Measurements from ENCODE around the gene TRIP12.
"Not testable (repeated sequence)": the region's sequence is repeated elsewhere in the genome, so short reads cannot be mapped to it uniquely, and the experiment has no call there.

The TRIP12 gene

DNA sequence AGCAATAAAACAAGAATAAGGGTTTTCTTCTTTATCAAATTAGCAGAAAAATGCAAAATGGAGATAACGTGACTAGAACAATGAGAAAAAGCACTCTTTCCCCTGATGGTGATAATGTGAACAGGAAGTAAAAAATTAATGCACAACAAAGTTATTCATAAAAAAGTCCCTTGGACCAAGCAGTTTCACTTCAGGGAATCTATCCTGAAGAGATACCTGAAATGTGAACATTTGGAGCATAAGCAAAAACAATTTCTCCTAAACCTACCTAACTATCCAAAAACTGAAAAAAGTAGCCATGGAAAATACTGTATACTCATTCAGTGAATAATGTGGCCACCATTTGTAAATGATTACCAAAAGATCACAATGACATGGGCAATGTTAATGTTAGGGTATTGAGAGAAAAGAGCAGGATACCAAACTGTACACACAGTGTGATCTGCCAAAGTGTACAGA lies 48.7 kb downstream of the TRIP12 start:
- no peak for DNase-seq

- DNase-seq = no peak
These were observed 50.7 kb downstream of the TRIP12 start for GRCh38 chr2:229870903-229871656.

- no peak for DNase-seq
These were observed 52.6 kb downstream of the TRIP12 start for GRCh38 chr2:229869226-229869625.

DNA sequence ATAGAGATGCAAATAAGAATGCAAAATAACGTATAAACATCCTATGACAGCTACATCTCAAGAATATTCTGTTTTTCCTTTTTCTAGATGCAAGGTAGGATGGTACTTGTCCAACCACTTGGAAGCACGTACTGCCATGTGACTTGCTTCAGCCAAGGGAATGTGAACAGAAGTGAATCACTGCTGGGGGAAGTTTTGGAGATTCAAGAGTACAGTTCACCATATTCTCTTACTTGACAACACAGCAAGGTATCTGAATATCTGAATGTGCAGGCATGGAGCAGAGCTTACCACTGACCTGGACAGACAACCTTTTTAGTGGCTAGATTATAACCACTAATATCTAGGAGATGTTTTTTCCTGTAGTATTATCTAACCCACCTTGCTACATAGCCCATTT lies 53.0 kb downstream of the TRIP12 start:
- DNase-seq = no peak

- DNase-seq = no peak
These were observed 56.8 kb downstream of the TRIP12 start for GRCh38 chr2:229865033-229865432.

DNA sequence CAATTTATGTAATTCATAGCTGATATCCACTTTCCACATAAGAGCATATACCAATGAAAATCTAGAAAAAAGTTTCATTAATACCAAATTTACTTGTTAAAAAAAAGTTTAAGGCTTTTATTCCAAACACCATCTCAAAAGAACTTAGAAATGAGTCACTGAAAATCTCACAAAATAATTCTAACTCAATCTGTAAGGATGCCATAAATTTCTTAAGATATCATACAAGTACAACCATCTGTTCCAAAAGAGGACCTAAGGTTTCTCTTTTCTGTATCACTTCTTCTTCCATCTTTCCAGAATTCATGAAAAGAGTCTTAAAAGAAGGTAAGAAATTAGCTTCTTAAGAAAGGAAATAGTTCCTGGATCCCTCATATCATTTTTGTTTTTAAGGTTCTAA lies 60.4 kb downstream of the TRIP12 start:
- no peak for DNase-seq

DNA sequence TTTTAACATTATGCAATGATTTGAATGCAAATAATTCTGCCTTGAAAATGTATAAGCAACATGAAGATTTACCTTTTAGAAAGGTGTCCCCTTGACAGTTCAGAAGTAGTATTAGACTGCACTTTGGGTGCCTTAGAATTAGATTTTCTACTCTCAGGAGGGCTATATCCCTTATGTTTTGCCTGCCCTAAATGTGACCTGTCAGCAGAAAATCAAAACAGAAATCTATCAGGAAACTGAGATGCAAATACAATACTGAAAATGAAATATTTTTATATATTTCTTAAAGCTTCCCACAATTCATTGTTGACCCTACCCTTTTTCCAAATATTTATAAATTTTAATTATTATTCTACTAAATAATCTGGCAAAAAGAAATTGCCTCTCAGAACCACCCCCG lies 61.5 kb downstream of the TRIP12 start:
- DNase-seq = no peak

- DNase-seq = no peak
These were observed 63.5 kb downstream of the TRIP12 start for GRCh38 chr2:229858351-229858750.

DNA sequence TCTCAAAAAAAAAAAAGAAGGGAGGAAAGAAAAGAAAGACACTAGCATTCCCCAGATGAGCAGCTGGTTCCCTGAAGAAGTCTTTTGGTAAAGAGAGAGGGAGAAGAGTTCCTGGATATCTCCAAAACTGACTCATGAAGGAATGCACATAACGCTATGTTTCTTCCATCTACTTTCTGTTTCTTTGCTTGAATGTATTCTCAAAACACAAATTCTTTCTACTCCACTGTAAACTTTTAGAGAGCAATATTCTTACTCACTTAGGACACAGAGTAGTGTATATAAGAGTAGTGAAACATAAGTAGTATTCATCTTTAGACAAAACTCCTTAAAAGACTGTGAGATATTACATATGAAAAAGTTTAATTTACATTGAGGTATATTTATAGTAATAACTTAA lies 64.2 kb downstream of the TRIP12 start:
- DNase-seq = no peak

DNA sequence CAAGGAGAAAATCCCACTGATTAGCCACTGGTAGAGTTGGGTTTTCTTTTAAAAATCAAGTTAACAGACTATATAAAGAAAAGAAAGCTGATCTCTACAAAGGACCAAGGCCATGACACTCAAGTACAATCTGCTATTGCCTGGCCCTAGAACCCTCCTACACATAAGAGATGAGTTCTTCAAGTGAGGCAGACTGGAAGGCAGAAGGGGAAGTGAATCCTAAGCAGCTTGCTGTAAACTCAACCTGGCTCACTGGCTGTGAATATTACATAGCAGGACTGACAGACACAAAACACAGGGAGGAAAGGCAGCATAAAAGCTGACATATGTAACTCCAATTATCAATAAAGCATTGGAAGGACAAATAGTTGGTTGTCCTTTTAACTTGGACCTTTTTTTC lies 65.4 kb downstream of the TRIP12 start:
- DNase-seq = no peak

DNA sequence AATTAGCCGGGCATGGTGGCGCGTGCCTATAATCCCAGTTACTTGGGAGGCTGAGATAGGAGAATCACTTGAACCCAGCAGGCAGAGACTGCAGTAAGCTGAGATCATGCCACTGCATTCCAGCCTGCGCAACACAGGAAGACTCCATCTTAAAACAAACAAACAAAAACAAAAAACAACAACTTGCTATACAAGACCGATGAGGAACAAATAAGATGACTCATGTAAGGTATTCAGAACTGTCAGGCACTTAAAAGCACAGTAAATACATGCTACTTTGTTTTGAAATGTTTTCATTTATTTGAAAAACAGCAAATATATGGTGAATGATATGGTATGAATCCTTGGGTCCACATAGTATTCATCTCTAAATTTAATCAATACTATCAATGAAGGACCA lies 66.7 kb downstream of the TRIP12 start:
- no peak for DNase-seq

DNA sequence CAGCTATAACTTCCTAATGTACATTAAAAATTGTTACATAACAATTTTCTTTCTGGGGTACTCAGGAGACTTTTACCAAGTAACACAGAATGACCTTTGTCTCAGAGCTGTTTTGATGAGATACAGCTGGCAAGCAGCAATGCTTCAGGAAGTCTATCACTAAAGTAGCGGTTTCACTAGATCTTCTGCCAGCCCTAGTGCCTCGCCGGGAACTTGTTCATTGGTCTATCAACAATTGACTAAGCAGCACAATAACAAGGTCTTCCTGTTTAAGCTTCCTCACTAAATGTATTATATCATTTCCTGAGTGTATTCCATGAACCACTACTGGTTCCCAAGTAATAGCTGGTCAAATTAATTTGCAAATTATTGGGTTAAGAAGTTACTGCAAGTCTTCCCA lies 69.2 kb downstream of the TRIP12 start:
- no peak for DNase-seq

- no peak for DNase-seq
These were observed 69.9 kb downstream of the TRIP12 start for GRCh38 chr2:229851870-229852269.

DNA sequence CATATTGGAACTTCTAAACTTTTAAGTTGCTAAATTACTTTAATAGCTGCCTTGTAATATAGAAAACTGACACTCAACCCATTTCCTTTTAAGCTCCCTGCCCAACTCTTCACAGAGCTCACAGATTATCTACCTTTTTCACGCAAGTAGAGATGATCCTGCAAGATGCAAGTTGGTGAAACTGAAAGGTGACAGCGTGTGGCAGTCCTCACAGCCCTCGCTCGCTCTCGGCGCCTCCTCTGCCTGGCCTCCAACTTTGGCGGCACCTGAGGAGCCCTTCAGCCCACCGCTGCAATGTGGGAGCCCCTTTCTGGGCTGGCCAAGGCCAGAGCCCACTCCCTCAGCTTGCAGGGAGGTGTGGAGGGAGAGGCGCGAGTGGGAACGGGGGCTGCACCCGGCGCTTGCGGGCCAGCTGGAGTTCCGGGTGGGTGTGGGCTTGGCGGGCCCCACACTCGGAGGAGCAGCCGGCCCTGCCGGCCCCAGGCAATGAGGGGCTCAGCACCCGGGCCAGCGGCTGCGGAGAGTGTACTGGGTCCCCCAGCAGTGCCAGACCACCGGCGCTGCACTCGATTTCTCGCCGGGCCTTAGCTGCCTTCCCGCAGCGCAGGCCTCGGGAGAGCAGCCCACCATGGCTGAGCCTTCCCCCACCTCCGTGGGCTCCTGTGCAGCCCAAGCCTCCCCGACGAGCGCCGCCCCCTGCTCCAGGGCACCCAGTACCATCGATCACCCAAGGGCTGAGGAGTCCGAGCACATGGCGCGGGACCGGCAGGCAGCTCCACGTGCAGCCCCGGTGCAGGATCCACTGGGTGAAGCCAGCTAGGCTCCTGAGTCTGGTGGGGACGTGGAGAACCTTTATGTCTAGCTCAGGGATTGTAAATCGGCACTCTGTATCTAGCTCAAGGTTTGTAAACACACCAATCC lies 71.2 kb downstream of the TRIP12 start:
- DNase-seq = not testable (repeated sequence)

DNA sequence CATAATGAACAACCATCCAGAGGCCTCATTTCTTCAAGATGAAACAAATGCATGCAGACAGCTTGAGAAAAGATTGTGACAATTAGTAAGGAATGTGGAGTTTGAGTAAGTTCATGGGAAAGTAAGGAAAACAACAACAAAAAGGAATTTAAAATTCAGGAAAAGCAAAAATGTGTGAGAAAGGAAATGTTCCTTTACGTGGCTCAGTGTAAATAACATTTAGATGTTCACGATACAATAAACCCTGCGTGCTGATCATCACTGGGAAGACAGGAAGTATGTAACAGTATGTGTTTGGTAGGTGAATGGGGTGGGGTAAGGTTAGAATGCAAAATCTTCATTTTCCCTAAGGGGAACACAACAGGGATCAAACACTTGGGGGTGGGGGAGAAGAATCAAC lies 72.7 kb downstream of the TRIP12 start:
- DNase-seq = no peak

GRCh38 chr2:229843613-229844012 lies 78.2 kb downstream of the TRIP12 start:
- DNase-seq = no peak

GRCh38 chr2:229838729-229839128 lies 83.1 kb downstream of the TRIP12 start:
- no peak for DNase-seq

GRCh38 chr2:229836847-229837246 lies 85.0 kb downstream of the TRIP12 start:
- DNase-seq = no peak

DNA sequence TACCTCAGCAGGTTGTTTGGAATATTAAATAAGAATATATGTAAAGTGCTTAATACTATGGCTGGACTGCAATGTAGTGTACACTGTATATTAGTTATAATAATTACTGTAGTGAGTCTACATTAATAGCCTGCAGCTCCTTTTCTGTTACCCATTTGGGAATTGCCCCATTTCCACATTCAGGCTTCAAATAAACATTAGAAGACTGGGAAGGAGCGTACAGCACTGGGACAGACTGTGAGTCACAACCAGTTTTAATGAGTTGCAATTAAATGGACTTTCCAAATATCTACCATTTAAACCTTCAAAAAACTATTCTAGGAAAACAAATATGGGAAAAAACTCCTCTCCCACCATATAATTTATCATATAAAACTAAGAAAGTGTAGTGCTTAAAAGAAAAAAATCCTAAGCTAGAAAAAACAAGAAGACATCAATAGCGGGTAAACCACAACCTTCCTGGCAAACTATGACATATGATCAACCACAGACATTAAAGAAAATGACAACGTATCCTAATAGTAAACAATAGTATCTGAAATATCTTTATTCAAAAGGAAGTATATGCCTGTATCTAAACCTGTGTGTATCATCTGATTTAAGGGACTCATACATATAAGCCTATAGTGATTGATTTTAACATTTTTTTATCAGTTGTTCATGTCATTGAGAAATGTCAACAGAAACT lies 86.1 kb downstream of the TRIP12 start:
- DNase-seq = no peak

- DNase-seq = not testable (repeated sequence)
These were observed 87.4 kb downstream of the TRIP12 start for GRCh38 chr2:229834368-229834767.

- no peak for DNase-seq
These were observed 89.3 kb downstream of the TRIP12 start for GRCh38 chr2:229832510-229832898.

DNA sequence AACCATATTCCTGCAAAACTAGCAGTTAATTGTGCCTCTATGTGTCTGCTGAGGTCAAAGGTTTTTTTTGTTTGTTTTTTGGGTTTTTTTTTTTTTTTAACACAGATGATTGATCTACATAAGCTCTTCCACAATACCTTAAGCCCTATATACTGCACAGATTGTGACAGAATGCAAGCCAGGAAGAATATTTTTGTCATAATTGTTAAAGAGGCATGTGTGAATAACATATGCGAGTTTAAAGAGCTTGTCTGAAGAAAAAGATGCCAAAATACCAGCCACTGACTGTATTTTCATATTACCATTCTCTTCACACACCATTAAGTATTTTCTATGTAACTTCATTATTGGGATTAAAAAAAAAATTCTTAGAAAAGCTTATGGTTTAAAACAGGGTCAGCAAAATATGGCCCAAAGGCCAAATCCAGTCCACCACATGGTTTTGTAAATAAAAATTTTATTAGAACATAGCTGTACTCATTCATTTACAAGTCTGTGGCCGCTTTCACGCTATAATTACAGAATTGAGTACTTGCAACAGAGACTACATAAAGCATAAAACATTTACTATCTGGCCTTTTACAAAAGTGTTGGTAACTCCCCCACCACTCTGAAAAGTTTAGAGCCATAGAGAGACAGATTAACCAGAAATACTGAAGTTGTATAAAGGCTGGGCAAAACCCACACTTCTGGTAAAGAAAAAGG lies 89.9 kb downstream of the TRIP12 start:
- DNase-seq = no peak

GRCh38 chr2:229825476-229825875 lies 96.3 kb downstream of the TRIP12 start:
- no peak for DNase-seq

All from GOT3 (cell line).